ENCODE measurements around the gene NT5DC1.

DNA sequence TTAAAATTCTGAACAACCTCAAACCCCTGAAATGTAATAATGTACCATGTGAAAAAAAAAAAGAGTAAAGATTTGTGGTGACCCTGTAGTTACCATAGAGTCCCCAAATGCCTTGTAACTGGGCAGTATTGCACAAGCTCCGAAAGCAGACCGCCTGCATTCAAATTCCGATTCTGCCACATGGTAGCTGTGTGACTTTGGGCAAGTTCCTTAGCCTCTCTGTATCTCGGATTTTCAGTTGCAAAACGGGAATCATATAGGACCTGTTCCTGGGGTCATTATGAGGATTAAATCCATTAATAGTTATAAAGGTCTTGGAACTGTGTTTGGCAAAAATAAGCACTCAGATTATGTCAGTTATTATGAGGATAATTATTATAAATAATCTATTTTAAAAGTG lies 109.7 kb downstream of the NT5DC1 start:
- TF ChIP-seq CTCF (IDR thresholded peaks at IDR 0.05) (no peak), POLR2A (IDR thresholded peaks at IDR 0.05) (no peak)
